HG03045 (cell line): Measurements from ENCODE around the gene TMEM258.

Experiments
- ATAC-seq: cut with Tn5 transposase; IDR thresholded peaks from one replicate; pipeline ENCODE4 v1.9.1; 2021; ENCODE audit warnings: mild to moderate bottlenecking, moderate library complexity; ENCODE audit not compliant: unreplicated experiment

TMEM258 gene

GRCh38 chr11:61744609-61745156 is 47.7 kb downstream of the TMEM258 start:
- ATAC-seq = no peak

GRCh38 chr11:61744181-61744580 is 48.2 kb downstream of the TMEM258 start:
- no peak for ATAC-seq

GRCh38 chr11:61743486-61744095 is 48.8 kb downstream of the TMEM258 start:
- ATAC-seq = no peak

- no peak for ATAC-seq
Measured at GRCh38 chr11:61742391-61742790, 50.0 kb downstream of the TMEM258 start.

- ATAC-seq = no peak
Measured at GRCh38 chr11:61739966-61740365, 52.4 kb downstream of the TMEM258 start.

GRCh38 chr11:61739413-61739812 is 53.0 kb downstream of the TMEM258 start:
- ATAC-seq = no peak
